ENCODE measurements around the gene KLK14. TPM values are rescaled to one million over a fixed set of nuclear protein-coding genes. Genes with fewer than 3 reads are reported as not detected.
A peak's percentile ranks its signal among the peaks of the same experiment; 100 is the strongest.

KLK14 gene
- total RNA-seq, 1 experiment from 2014 or later: not detected

GRCh38 chr19:51044327-51044726 lies 38.4 kb downstream of the KLK14 start:
- DNase-seq (ENCODE audit: low read depth): no peak

DNA sequence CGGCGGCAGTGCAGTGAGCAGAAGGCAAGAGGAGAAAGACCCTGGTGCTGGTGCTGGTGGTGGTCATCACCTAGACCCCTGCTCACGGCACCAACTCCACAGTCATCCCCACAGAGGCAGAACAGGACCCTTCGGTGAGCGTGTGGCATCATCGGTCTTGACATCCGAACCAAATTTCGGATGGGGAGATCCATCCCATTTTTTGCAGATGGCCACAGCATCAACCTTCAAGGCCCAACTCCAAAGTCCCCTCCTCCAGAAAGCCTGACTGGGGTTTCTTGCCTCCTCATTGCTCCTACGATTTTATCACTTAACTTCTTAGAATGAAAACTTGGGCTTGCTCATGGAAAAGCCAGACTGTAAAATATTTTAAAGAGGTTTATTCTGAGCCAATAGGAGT lies 39.2 kb downstream of the KLK14 start:
- DNase-seq (ENCODE audit: low read depth): no peak

DNA sequence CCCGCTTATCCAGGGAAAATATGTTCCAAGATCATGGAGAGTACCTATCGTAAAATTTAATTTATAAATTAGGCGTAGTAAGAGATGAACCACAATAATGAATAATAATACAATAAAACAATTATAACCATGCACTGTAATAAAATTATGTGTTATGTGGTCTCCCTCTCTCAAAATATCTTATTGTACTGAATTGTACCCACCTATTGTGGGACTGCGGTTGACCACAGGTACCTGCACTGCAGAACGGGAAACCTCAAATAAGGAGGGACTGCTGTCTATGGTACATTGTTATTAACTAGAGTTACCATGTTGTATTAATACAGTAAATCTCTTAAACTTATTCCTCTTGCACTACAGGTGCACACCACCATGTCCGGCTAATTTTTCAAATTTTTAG lies 42.5 kb downstream of the KLK14 start:
- no peak for DNase-seq (ENCODE audit: low read depth)

DNA sequence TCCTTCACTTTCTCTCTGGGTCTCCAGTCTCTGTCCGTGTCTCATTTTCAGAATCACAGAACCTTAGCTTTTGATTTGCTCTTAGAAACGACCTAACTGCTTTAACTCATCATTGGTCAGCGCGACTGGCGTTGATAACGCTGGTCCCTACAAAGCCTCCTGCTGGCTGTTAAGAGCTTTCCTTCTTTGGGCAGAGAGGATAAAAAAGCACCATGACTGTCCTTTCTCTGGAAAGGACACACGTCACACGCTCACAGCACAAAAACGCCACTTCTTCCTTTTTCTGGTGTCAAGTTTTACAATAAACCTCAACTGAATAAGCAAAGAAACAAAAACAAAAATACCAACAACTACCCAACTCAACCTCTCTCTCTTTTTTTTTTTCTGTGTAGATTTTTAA lies 46.2 kb downstream of the KLK14 start:
- DNase-seq (ENCODE audit: low read depth): no peak

DNA sequence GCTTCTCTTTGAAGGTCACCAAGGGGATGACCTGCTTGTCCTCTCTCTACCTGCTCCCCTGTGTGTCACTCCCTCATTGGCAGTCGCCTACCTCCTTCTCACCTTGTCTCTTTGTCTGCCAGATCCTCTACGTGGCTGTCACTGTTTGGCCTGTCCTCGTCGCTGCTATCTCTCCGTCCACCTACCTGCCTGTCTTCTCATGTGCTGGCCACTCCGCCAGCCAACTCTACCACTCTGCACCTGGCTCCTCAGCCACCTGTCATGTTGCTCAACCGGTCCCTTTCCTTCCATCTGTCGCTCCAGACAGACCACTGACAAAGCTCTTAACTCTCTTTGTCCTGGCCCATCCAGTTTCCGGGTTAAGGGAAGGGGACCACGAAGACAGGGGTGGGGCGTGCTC lies 48.0 kb downstream of the KLK14 start, which contains the start of gene KLK12:
Gene KLK12 (minus strand): TSS at position 299 of the 400 bp plus-strand sequence. CDS start 381 bp downstream, outside the sequence.
- no peak for DNase-seq (ENCODE audit: low read depth)

DNA sequence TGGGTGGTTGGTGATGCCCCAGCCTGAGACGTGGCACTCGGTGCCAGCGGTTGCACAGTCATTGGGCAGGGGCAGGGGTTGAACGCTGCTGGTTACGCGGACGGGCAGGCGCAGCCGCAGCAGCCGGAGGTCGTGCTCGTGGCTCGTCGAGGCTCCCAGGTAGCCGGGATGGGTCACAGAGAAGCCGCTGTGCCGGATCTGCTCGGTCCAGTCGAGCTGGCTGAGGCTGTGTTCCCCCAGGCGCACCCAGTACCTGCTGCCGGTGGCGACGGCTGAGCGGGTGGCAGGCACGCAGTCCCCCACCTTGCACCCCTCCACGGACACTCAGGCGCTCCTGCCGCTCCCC lies 50.8 kb downstream of the KLK14 start:
- no peak for DNase-seq (ENCODE audit: low read depth)

- no peak for DNase-seq (ENCODE audit: low read depth)
Observed at GRCh38 chr19:51031220-51031879, 51.3 kb downstream of the KLK14 start.

DNA sequence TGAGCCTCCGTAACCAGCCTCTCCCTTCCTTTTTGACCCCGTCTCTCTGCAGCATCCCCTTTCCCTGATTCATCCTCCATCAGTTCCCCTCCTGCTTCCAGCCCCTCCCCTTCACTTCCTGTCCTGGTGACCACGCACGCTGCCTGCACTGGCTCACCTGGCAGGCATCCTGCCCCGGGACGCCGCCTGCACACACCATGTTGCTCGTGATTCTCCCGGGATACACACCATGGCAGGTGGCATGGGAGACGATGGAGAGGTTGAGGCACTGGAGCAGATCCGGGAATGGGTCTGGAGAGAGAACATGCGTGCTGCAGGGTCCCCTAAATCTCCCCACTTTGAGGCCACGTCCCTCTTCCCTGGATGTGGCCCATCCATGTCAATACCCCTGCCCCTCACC lies 52.1 kb downstream of the KLK14 start:
- no peak for DNase-seq (ENCODE audit: low read depth)

DNA sequence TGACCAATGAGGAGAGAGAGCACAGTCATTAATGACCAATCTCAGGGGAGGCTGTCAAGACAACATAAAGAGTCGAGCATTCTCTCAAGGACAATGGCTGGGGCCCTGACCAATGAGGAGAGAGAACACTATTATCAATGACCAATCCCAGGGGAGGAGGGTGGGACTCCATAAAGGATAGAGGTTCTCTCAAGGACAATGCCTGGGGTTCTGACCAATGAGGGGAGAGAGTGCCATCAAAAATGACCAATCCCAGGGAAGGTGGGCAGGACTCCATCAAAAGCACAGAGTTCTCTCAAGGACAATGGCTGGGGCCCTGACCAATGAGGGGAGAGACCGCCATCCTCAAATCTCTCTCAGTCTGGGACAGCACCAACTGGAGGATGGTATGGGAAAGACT lies 53.0 kb downstream of the KLK14 start:
- DNase-seq (ENCODE audit: low read depth): peak; percentile 16

Other genes starting within 250 kb of the KLK14 start
- not detected in 2 replicates for gene KLK15, start 249.3 kb downstream of the KLK14 start, total RNA-seq (2014; rRNA removed; shearing (Covaris generic))
- not detected in 2 replicates for gene KLK3, start 228.0 kb downstream of the KLK14 start, total RNA-seq (2014; rRNA removed; shearing (Covaris generic))
- not detected in 2 replicates for gene KLK2, start 209.4 kb downstream of the KLK14 start, total RNA-seq (2014; rRNA removed; shearing (Covaris generic))
- gene KLK4, start 171.5 kb downstream of the KLK14 start, total RNA-seq (2014; rRNA removed; shearing (Covaris generic)): not detected in 2 replicates
- not detected in 2 replicates for gene KLK5, start 129.8 kb downstream of the KLK14 start, total RNA-seq (2014; rRNA removed; shearing (Covaris generic))
- gene KLK6, start 113.3 kb downstream of the KLK14 start, total RNA-seq (2014; rRNA removed; shearing (Covaris generic)): not detected in 2 replicates
- gene KLK7, start 99.0 kb downstream of the KLK14 start, total RNA-seq (2014; rRNA removed; shearing (Covaris generic)): not detected in 2 replicates
- not detected in 2 replicates for gene KLK8, start 81.3 kb downstream of the KLK14 start, total RNA-seq (2014; rRNA removed; shearing (Covaris generic))
- gene KLK10, start 63.2 kb downstream of the KLK14 start, total RNA-seq (2014; rRNA removed; shearing (Covaris generic)): not detected in 2 replicates
- gene KLK11, start 56.3 kb downstream of the KLK14 start, total RNA-seq (2014; rRNA removed; shearing (Covaris generic)): not detected in 2 replicates
- not detected in 2 replicates for gene KLK12, start 47.9 kb downstream of the KLK14 start, total RNA-seq (2014; rRNA removed; shearing (Covaris generic))
- gene KLK13, start 17.8 kb downstream of the KLK14 start, total RNA-seq (2014; rRNA removed; shearing (Covaris generic)): not detected in 2 replicates
- 3.6 and 6.8 TPM in 2 replicates for gene CTU1, start 25.5 kb upstream of the KLK14 start, total RNA-seq (2014; rRNA removed; shearing (Covaris generic))
- 0.10 TPM in 1 of 2 replicates, not detected in the other for gene SIGLEC9, start 42.0 kb upstream of the KLK14 start, total RNA-seq (2014; rRNA removed; shearing (Covaris generic))
- not detected in 2 replicates for gene SIGLEC7, start 59.4 kb upstream of the KLK14 start, total RNA-seq (2014; rRNA removed; shearing (Covaris generic))
- 2.1 and 2.4 TPM in 2 replicates for gene CD33, start 142.2 kb upstream of the KLK14 start, total RNA-seq (2014; rRNA removed; shearing (Covaris generic))
- not detected in 2 replicates for gene SIGLECL1, start 168.2 kb upstream of the KLK14 start, total RNA-seq (2014; rRNA removed; shearing (Covaris generic))
- gene IGLON5, start 228.8 kb upstream of the KLK14 start, total RNA-seq (2014; rRNA removed; shearing (Covaris generic)): not detected in 2 replicates

All from RPMI7951 (cell line).